Breast epithelium (tissue), 3 donors: ENCODE measurements around the gene PPAN.

Source experiments
- CTCF ChIP-seq, 3 donors: fragments of 450-650 bp; IDR thresholded peaks; one replicate each; pipeline ENCODE4 v1.5.1; 2016 to 2017; ENCODE audit warnings: antibody characterized with exemption in 3 of 3, mild to moderate bottlenecking in 3 of 3, moderate library complexity in 3 of 3
- POLR2A ChIP-seq: fragments of 450-650 bp; IDR thresholded peaks from one replicate; pipeline ENCODE4 v1.6.1; 2016; ENCODE audit warnings: antibody characterized with exemption, mild to moderate bottlenecking, moderate library complexity
- POLR2AphosphoS5 ChIP-seq, 3 donors: sonication (generic); formaldehyde crosslinking; IDR thresholded peaks; one replicate each; pipeline ENCODE4 v1.6.1; 2017; ENCODE audit warnings: antibody characterized with exemption in 3 of 3

- TF ChIP-seq CTCF (IDR thresholded peaks at IDR 0.05) (no peak), POLR2A (no peak), POLR2AphosphoS5 (IDR thresholded peaks at IDR 0.05) (no peak)
Measured at GRCh38 chr19:10122045-10122444, 15.9 kb downstream of the PPAN start.
